ENCODE results near the gene PID1. TPM values are rescaled to one million over a fixed set of nuclear protein-coding genes. Genes with fewer than 3 reads are reported as not detected.

Gene PID1
- total RNA-seq, 2 donors from 2014 or later = 0.55 to 1.6 TPM

DNA sequence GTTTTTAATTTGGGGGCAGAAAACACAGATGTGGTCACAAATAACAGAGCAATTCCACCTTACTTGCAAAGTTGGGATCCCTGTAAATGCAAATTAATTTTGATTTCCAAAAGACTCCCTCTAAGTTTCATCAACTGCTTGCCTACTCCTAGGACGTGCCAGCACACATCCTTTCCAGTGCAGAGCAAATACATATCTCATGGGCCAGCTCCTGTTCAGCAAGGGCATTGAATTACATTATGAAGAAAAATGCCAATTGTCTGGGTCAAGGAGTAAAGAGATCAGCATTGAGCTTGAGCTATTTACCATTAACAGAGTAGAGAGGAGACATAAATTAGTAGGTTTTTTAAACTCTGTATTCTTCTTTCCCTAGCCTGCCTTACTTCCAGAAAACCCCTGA is 18.8 kb downstream of the PID1 start:
- no peak overlapping the region for H3K27ac ChIP-seq (ENCODE audit: low read depth, low read length)
- Mint-ChIP-seq H3K27me3 (ENCODE audit: insufficient read depth) (no peaks in the 10 kb centered on the region), H3K4me3 (no peak overlapping the region), H3K27ac (no peak overlapping the region), H3K4me1 (no peaks in the 10 kb centered on the region), H3K9me3 (no peaks in the 10 kb centered on the region), H3K36me3 (ENCODE audit: low read depth) (no peaks in the 10 kb centered on the region)
- no peak for DNase-seq
- WGBS, 2 experiments (ENCODE audit: insufficient coverage in 1 of 2, insufficient read length in 1 of 2) = 79 to 80% methylated on average over 1 of the region's 1 CpG
- H3K9me3 ChIP-seq (ENCODE audit: control insufficient read depth, low read length) = no peaks in the 10 kb centered on the region
- H3K4me3 ChIP-seq (ENCODE audit: low read length) = no peak overlapping the region
- no peak overlapping the region for H3K9ac ChIP-seq (ENCODE audit: extremely low read depth, low read length, poor library complexity, severe bottlenecking)
- H3K36me3 ChIP-seq (ENCODE audit: control insufficient read depth, insufficient read depth, low read length) = no peaks in the 10 kb centered on the region
- TF ChIP-seq, protein P1, sequence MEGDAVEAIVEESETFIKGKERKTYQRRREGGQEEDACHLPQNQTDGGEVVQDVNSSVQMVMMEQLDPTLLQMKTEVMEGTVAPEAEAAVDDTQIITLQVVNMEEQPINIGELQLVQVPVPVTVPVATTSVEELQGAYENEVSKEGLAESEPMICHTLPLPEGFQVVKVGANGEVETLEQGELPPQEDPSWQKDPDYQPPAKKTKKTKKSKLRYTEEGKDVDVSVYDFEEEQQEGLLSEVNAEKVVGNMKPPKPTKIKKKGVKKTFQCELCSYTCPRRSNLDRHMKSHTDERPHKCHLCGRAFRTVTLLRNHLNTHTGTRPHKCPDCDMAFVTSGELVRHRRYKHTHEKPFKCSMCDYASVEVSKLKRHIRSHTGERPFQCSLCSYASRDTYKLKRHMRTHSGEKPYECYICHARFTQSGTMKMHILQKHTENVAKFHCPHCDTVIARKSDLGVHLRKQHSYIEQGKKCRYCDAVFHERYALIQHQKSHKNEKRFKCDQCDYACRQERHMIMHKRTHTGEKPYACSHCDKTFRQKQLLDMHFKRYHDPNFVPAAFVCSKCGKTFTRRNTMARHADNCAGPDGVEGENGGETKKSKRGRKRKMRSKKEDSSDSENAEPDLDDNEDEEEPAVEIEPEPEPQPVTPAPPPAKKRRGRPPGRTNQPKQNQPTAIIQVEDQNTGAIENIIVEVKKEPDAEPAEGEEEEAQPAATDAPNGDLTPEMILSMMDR (conservative IDR thresholded peaks at IDR 0.05) = no peak
- no peaks in the 10 kb centered on the region for H3K4me1 ChIP-seq (ENCODE audit: control insufficient read depth, insufficient read depth, low read length)
- no peaks in the 10 kb centered on the region for H3K27me3 ChIP-seq (ENCODE audit: control insufficient read depth, insufficient read depth, low read length, poor library complexity, severe bottlenecking)

DNA sequence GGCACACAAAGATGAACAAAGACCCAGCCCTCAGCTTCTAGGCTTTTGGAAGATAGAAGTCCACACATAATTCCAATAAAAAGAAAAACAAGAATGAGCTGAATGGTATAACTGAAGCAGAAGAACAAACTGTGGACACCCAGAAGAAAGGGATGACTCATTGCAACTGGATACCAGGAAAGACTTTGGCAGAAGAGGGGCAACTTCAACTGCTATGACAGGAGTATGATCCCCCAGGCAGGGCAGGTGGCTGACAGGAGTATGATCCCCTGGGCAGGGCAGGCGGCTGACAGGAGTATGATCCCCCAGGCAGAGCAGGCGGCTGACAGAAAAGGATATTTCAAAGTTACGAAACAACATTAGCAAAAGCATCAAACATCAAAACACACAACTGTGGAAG is 21.6 kb downstream of the PID1 start:
- TF ChIP-seq, protein P1 (conservative IDR thresholded peaks at IDR 0.05) = no peak
- Mint-ChIP-seq H3K27ac (no peak overlapping the region), H3K36me3 (ENCODE audit: low read depth) (no peaks in the 10 kb centered on the region), H3K27me3 (ENCODE audit: insufficient read depth) (no peaks in the 10 kb centered on the region), H3K4me1 (peaks cover 5% of the 10 kb centered on the region), H3K9me3 (no peaks in the 10 kb centered on the region), H3K4me3 (no peak overlapping the region)
- H3K4me3 ChIP-seq (ENCODE audit: low read length) = no peak overlapping the region
- H3K36me3 ChIP-seq (ENCODE audit: control insufficient read depth, insufficient read depth, low read length) = no peaks in the 10 kb centered on the region
- no peaks in the 10 kb centered on the region for H3K4me1 ChIP-seq (ENCODE audit: control insufficient read depth, insufficient read depth, low read length)
- H3K27me3 ChIP-seq (ENCODE audit: control insufficient read depth, insufficient read depth, low read length, poor library complexity, severe bottlenecking) = no peaks in the 10 kb centered on the region
- no peak for DNase-seq
- no peaks in the 10 kb centered on the region for H3K9me3 ChIP-seq (ENCODE audit: control insufficient read depth, low read length)
- no peak overlapping the region for H3K9ac ChIP-seq (ENCODE audit: extremely low read depth, low read length, poor library complexity, severe bottlenecking)
- H3K27ac ChIP-seq (ENCODE audit: low read depth, low read length) = no peak overlapping the region
- WGBS, 2 experiments (ENCODE audit: insufficient coverage in 1 of 2, insufficient read length in 1 of 2) = 95% methylated on average over 3 of the region's 3 CpGs; no CpG with 5 or more reads in 1 of the 2 experiments

DNA sequence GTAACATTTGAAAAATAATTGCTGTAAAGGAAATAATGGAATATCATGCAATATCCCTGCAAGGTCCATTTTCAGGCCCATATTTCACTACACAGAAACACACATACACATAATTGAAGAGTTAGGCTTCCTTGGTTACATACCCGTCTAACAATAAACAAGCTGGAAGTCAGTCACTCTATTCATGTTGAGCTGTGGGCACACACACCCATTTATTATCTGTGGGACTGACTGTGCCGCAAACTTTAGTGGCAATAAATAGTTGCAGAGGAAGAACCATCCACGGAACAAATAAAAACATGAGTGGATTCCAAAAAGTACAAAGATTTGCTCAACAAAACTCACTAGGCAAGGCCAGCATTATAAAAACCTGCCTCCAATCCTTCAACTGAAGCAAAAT is 24.8 kb downstream of the PID1 start:
- TF ChIP-seq, protein P1 (conservative IDR thresholded peaks at IDR 0.05) = no peak
- peaks cover 11% of the 10 kb centered on the region for H3K9me3 Mint-ChIP-seq
- Histone ChIP-seq H3K36me3 (ENCODE audit: control insufficient read depth, insufficient read depth, low read length) (no peaks in the 10 kb centered on the region), H3K4me1 (ENCODE audit: control insufficient read depth, insufficient read depth, low read length) (no peaks in the 10 kb centered on the region), H3K4me3 (ENCODE audit: low read length) (no peak overlapping the region), H3K27me3 (ENCODE audit: control insufficient read depth, insufficient read depth, low read length, poor library complexity, severe bottlenecking) (no peaks in the 10 kb centered on the region), H3K27ac (ENCODE audit: low read depth, low read length) (no peak overlapping the region), H3K9me3 (ENCODE audit: control insufficient read depth, low read length) (peaks cover 6% of the 10 kb centered on the region), H3K9ac (ENCODE audit: extremely low read depth, low read length, poor library complexity, severe bottlenecking) (no peak overlapping the region)
- no peak for DNase-seq
- H3K4me1 Mint-ChIP-seq = peaks cover 5% of the 10 kb centered on the region
- no peak overlapping the region for H3K27ac Mint-ChIP-seq
- no peaks in the 10 kb centered on the region for H3K27me3 Mint-ChIP-seq (ENCODE audit: insufficient read depth)
- no peak overlapping the region for H3K4me3 Mint-ChIP-seq
- no peaks in the 10 kb centered on the region for H3K36me3 Mint-ChIP-seq (ENCODE audit: low read depth)
- 58 to 93% methylated on average over 2 to 3 of the region's 3 CpGs for WGBS, 2 experiments (ENCODE audit: insufficient coverage in 1 of 2, insufficient read length in 1 of 2)

Data from endodermal cell (in vitro differentiated cells).